ENCODE results near the gene TMC1. TPM values are rescaled to one million over a fixed set of nuclear protein-coding genes. Genes with fewer than 3 reads are reported as not detected.
"Not testable (repeated sequence)": the region's sequence is repeated elsewhere in the genome, so short reads cannot be mapped to it uniquely, and the experiment has no call there.

Gene TMC1
- total RNA-seq, 2 donors from 2014 or later: 0.09 TPM; not detected in 1

DNA sequence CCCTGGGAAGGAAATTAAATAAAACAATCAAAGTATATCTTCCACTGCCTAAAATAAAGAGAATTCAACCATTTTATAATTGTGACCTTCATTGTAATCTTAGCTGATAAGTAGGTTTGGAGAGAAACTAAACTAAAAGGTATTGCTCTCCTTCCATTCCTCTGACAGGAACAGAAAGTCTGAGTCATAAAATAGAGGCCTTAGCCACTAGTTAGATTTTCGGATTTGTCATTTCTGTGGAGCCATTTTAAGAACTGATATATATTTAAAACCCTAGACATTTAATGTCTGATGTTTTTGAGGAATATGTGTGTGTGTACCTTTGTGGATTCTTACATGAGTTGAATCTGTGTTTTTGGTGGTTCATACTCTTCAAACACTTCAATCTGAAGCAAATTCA is 11.8 kb upstream of the TMC1 start:
- Histone ChIP-seq H3K4me3 (ENCODE audit: low read length) (no peak overlapping the region), H3K9ac (ENCODE audit: extremely low read depth, low read length, poor library complexity, severe bottlenecking) (no peak overlapping the region), H3K9me3 (ENCODE audit: control insufficient read depth, low read length) (no peaks in the 10 kb centered on the region), H3K27me3 (ENCODE audit: control insufficient read depth, insufficient read depth, low read length, poor library complexity, severe bottlenecking) (no peaks in the 10 kb centered on the region), H3K4me1 (ENCODE audit: control insufficient read depth, insufficient read depth, low read length) (no peaks in the 10 kb centered on the region), H3K36me3 (ENCODE audit: control insufficient read depth, insufficient read depth, low read length) (no peaks in the 10 kb centered on the region), H3K27ac (ENCODE audit: low read depth, low read length) (no peak overlapping the region)
- Mint-ChIP-seq H3K27ac (no peak overlapping the region), H3K27me3 (ENCODE audit: insufficient read depth) (no peaks in the 10 kb centered on the region), H3K36me3 (ENCODE audit: low read depth) (no peaks in the 10 kb centered on the region), H3K4me3 (no peak overlapping the region), H3K4me1 (peaks cover 7% of the 10 kb centered on the region), H3K9me3 (no peaks in the 10 kb centered on the region)
- 90% methylated on average over 1 of the region's 1 CpG; no CpG with 5 or more reads in 1 of the 2 experiments for WGBS, 2 experiments (ENCODE audit: insufficient coverage in 1 of 2, insufficient read length in 1 of 2)
- TF ChIP-seq CTCF (conservative IDR thresholded peaks at IDR 0.05): no peak
- no peak for DNase-seq

DNA sequence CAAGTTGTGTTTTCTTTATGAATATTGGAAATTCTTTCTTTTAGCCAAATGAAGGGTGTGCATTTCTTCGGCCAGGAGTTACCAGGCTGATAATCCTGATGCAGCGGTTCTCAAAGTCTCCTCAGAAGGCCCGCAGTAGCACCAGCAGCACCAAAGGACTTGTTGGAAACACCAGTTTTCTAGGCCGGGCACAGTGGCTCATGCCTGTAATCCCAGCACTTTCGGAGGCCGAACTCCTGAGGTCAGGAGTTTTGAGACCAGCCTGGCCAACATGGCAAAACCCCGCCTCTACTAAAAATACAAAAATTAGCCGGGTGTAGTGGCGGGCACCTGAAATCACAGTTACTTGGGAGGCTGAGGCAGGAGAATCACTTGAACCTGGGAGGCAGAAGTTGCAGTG is 397 bp upstream of the TMC1 start:
- not testable (repeated sequence) for DNase-seq; H3K27ac Mint-ChIP-seq; H3K9me3 ChIP-seq (ENCODE audit: control insufficient read depth, low read length); H3K27me3 ChIP-seq (ENCODE audit: control insufficient read depth, insufficient read depth, low read length, poor library complexity, severe bottlenecking); H3K27ac ChIP-seq (ENCODE audit: low read depth, low read length); H3K27me3 Mint-ChIP-seq (ENCODE audit: insufficient read depth); H3K9me3 Mint-ChIP-seq; H3K4me1 ChIP-seq (ENCODE audit: control insufficient read depth, insufficient read depth, low read length); H3K36me3 Mint-ChIP-seq (ENCODE audit: low read depth); H3K4me3 Mint-ChIP-seq; H3K4me3 ChIP-seq (ENCODE audit: low read length); H3K4me1 Mint-ChIP-seq; H3K36me3 ChIP-seq (ENCODE audit: control insufficient read depth, insufficient read depth, low read length); H3K9ac ChIP-seq (ENCODE audit: extremely low read depth, low read length, poor library complexity, severe bottlenecking)
- WGBS, 2 experiments (ENCODE audit: insufficient coverage in 1 of 2, insufficient read length in 1 of 2): 90 to 93% methylated on average over 4 to 9 of the region's 9 CpGs

DNA sequence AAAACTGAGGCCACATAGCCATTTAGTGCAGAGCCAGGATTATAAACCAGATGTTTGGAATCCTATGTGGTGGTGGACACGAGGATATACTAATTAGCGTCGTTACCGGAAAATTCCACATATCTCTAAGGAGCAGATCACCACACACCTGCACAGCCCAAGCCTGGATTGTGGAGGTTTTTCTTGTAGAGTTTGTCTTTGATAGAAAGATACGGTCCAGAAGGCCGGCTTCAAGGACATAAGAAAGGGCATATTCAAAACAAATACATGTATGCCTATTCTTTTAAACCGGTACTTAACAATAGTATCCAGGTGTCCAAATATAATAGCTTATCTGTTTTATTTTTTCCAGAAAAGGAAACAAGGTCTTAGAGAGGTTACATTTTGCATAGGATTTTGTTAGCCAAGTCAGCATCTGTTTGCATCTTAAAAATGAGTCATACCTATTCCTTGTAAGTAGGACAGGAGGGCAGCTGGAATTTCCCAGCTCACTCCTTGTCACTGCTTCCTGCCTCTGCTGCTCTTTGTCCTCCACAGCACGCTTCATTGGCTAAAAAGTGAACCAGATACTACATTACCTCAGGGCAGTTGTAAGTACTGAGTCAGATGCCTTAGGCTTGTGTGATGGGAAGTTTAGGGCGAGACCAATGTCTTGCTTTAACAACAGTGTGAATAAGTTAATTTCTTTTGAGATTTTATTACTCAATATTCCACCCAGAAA is 3.6 kb downstream of the TMC1 start:
- H3K9ac ChIP-seq (ENCODE audit: extremely low read depth, low read length, poor library complexity, severe bottlenecking): no peak overlapping the region
- H3K4me1 ChIP-seq (ENCODE audit: control insufficient read depth, insufficient read depth, low read length): no peaks in the 10 kb centered on the region
- Mint-ChIP-seq H3K27me3 (ENCODE audit: insufficient read depth) (no peaks in the 10 kb centered on the region), H3K9me3 (no peaks in the 10 kb centered on the region), H3K4me1 (peaks cover 12% of the 10 kb centered on the region), H3K27ac (no peak overlapping the region), H3K4me3 (no peak overlapping the region), H3K36me3 (ENCODE audit: low read depth) (no peaks in the 10 kb centered on the region)
- H3K36me3 ChIP-seq (ENCODE audit: control insufficient read depth, insufficient read depth, low read length): no peaks in the 10 kb centered on the region
- WGBS, 2 experiments (ENCODE audit: insufficient coverage in 1 of 2, insufficient read length in 1 of 2): 83 to 95% methylated on average over 1 to 8 of the region's 9 CpGs
- no peaks in the 10 kb centered on the region for H3K9me3 ChIP-seq (ENCODE audit: control insufficient read depth, low read length)
- H3K27me3 ChIP-seq (ENCODE audit: control insufficient read depth, insufficient read depth, low read length, poor library complexity, severe bottlenecking): no peaks in the 10 kb centered on the region
- peak; percentile 67 for DNase-seq
- no peak overlapping the region for H3K4me3 ChIP-seq (ENCODE audit: low read length)
- H3K27ac ChIP-seq (ENCODE audit: low read depth, low read length): no peak overlapping the region
- TF ChIP-seq CTCF (conservative IDR thresholded peaks at IDR 0.05): no peak
